Esophagus squamous epithelium (tissue), 4 donors: ENCODE results near the gene DLX3.

Experiments used
- POLR2A ChIP-seq, 4 donors: fragments of 450-650 bp; IDR thresholded peaks; one replicate each; pipeline ENCODE4 v1.6.1; 2017; ENCODE audit warnings: antibody characterized with exemption in 4 of 4, mild to moderate bottlenecking in 4 of 4, moderate library complexity in 3 of 4
- TF ChIP-seq, protein P1 (sequence below), 6 experiments: fragments of 450-650 bp in 4 of 6; fragments of 200-600 bp in 2 of 6; sonication (generic) in 2 of 6; IDR thresholded peaks; one replicate each; pipeline ENCODE4 v1.5.1; 2016 to 2019; ENCODE audit warnings: antibody characterized with exemption in 6 of 6, mild to moderate bottlenecking in 4 of 6, moderate library complexity in 4 of 6

DNA sequence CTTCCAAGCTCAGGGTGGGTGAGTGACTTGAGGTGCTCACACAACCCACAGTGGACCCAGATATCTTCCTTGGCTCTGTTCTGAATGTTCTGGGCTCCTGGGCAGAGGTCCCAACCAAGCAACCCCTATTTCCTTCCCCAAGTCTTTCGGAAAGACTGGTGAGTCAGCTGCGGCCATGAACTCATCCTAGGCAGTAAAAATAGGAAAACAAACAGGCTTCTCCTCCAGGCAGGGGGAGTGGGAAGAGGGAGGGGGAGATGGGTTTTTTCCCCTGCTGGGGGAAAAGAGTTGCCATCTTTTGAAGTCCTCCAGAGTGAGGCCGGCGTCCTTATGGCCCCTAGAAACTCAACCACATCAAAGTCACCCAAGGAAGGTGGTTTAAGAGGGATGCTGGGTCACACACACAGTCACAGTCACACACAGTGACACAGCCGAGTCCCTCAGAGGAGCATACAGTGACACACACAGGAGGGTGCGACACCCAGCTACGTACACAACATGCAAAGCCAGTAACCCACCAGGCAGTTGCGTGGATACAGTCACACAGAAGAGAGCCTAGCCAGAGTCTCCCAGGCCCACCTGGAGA lies 42.0 kb downstream of the DLX3 start:
- TF ChIP-seq, protein P1, sequence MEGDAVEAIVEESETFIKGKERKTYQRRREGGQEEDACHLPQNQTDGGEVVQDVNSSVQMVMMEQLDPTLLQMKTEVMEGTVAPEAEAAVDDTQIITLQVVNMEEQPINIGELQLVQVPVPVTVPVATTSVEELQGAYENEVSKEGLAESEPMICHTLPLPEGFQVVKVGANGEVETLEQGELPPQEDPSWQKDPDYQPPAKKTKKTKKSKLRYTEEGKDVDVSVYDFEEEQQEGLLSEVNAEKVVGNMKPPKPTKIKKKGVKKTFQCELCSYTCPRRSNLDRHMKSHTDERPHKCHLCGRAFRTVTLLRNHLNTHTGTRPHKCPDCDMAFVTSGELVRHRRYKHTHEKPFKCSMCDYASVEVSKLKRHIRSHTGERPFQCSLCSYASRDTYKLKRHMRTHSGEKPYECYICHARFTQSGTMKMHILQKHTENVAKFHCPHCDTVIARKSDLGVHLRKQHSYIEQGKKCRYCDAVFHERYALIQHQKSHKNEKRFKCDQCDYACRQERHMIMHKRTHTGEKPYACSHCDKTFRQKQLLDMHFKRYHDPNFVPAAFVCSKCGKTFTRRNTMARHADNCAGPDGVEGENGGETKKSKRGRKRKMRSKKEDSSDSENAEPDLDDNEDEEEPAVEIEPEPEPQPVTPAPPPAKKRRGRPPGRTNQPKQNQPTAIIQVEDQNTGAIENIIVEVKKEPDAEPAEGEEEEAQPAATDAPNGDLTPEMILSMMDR (IDR thresholded peaks at IDR 0.05), result no peak
- TF ChIP-seq POLR2A (IDR thresholded peaks at IDR 0.05), result no peak
